ENCODE measurements around the gene TAS1R3.
A peak's percentile ranks its signal among the peaks of the same experiment; 100 is the strongest.
"Not testable (repeated sequence)": the region's sequence is repeated elsewhere in the genome, so short reads cannot be mapped to it uniquely, and the experiment has no call there.

The TAS1R3 gene

GRCh38 chr1:1310109-1310385 lies 21.0 kb upstream of the TAS1R3 start:
- H3K27ac Mint-ChIP-seq: no peak overlapping the region
- ATAC-seq (ENCODE audit: low read depth): no peak
- peak overlapping the region; percentile 83 for H3K4me3 Mint-ChIP-seq
- peaks cover 17% of the 10 kb centered on the region for H3K4me1 Mint-ChIP-seq
- peaks cover 5% of the 10 kb centered on the region for H3K36me3 Mint-ChIP-seq
- no peak for DNase-seq (ENCODE audit: low spot score in 2 of 2)
- H3K27me3 Mint-ChIP-seq: no peaks in the 10 kb centered on the region
- H3K9me3 Mint-ChIP-seq: no peaks in the 10 kb centered on the region

GRCh38 chr1:1310476-1311053 lies 20.5 kb upstream of the TAS1R3 start:
- peaks cover 5% of the 10 kb centered on the region for H3K36me3 Mint-ChIP-seq
- no peaks in the 10 kb centered on the region for H3K27me3 Mint-ChIP-seq
- H3K4me1 Mint-ChIP-seq: peaks cover 15% of the 10 kb centered on the region
- no peak overlapping the region for H3K27ac Mint-ChIP-seq
- no peaks in the 10 kb centered on the region for H3K9me3 Mint-ChIP-seq
- ATAC-seq (ENCODE audit: low read depth) (no peak), DNase-seq (ENCODE audit: low spot score in 2 of 2) (no peak)
- peak overlapping the region; percentile 47 for H3K4me3 Mint-ChIP-seq

- Mint-ChIP-seq H3K9me3 (no peaks in the 10 kb centered on the region), H3K4me3 (no peak overlapping the region), H3K27me3 (no peaks in the 10 kb centered on the region), H3K36me3 (peaks cover 5% of the 10 kb centered on the region), H3K27ac (no peak overlapping the region), H3K4me1 (peaks cover 8% of the 10 kb centered on the region)
- no peak for DNase-seq (ENCODE audit: low spot score in 2 of 2)
- no peak for ATAC-seq (ENCODE audit: low read depth)
Measured at GRCh38 chr1:1311107-1312104, 19.7 kb upstream of the TAS1R3 start.

- no peak overlapping the region for H3K4me3 Mint-ChIP-seq
- DNase-seq (ENCODE audit: low spot score in 2 of 2) (no peak), ATAC-seq (ENCODE audit: low read depth) (no peak)
- H3K27ac Mint-ChIP-seq: no peak overlapping the region
- no peaks in the 10 kb centered on the region for H3K9me3 Mint-ChIP-seq
- no peaks in the 10 kb centered on the region for H3K27me3 Mint-ChIP-seq
- peaks cover 7% of the 10 kb centered on the region for H3K36me3 Mint-ChIP-seq
- H3K4me1 Mint-ChIP-seq: no peaks in the 10 kb centered on the region
Measured at GRCh38 chr1:1312450-1313314, 18.4 kb upstream of the TAS1R3 start.

GRCh38 chr1:1313500-1314236 lies 17.4 kb upstream of the TAS1R3 start:
- Mint-ChIP-seq H3K36me3 (peaks cover 7% of the 10 kb centered on the region), H3K9me3 (no peaks in the 10 kb centered on the region), H3K4me3 (no peak overlapping the region), H3K27ac (no peak overlapping the region), H3K4me1 (no peaks in the 10 kb centered on the region), H3K27me3 (no peaks in the 10 kb centered on the region)
- no peak for DNase-seq (ENCODE audit: low spot score in 2 of 2)
- no peak for ATAC-seq (ENCODE audit: low read depth)

DNA sequence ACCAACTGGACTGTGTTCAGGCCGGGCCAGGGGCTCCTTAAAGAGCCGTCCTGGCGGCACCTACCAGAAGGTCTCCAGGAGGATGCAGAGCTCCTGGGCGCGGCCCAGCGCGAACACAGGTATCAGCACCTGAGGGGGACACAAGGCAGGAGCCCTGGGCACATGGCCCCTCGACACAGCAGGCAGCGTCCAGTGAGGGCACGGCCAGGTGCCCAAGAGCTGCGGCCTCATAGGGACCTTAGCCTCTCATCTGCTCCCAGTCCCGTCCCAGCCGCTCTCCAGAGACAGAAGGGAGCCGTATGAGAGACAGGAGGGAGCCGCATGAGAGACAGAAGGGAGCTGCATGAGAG lies 16.9 kb upstream of the TAS1R3 start:
- Mint-ChIP-seq H3K9me3 (no peaks in the 10 kb centered on the region), H3K4me3 (no peak overlapping the region), H3K36me3 (peaks cover 7% of the 10 kb centered on the region), H3K27ac (no peak overlapping the region), H3K27me3 (no peaks in the 10 kb centered on the region), H3K4me1 (no peaks in the 10 kb centered on the region)
- DNase-seq (ENCODE audit: low spot score in 2 of 2) (no peak), ATAC-seq (ENCODE audit: low read depth) (no peak)

- Mint-ChIP-seq H3K36me3 (peaks cover 9% of the 10 kb centered on the region), H3K9me3 (no peaks in the 10 kb centered on the region), H3K4me1 (no peaks in the 10 kb centered on the region), H3K27me3 (no peaks in the 10 kb centered on the region), H3K27ac (no peak overlapping the region), H3K4me3 (no peak overlapping the region)
- DNase-seq (ENCODE audit: low spot score in 2 of 2) (no peak), ATAC-seq (ENCODE audit: low read depth) (no peak)
Measured at GRCh38 chr1:1314678-1315335, 16.3 kb upstream of the TAS1R3 start.

DNA sequence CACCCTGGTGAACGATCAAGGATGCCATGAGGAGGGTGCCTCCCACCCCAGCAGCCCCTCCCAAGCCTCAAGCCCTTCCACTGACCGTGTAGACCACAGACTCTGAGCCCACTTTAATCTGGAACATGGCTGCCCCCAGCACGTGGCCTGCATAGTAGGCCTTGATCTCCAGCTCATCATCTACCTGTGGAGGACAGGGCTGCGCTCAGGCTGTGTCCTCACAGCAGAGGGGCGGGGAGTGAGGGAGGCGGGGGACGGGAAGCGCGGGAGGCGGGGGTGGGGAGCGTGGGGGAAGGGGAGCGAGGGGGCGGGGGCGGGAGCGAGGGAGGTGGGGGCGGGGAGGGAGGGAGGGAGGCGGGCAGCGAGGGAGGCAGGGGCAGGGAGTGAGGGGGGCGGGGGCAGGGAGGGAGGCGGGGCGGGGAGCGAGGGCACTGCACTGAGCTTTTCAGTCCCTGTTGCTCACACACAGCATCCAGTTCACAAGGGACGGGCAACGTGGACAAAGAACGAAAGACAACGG lies 15.6 kb upstream of the TAS1R3 start:
- Mint-ChIP-seq H3K27ac (no peak overlapping the region), H3K4me3 (no peak overlapping the region), H3K27me3 (no peaks in the 10 kb centered on the region), H3K36me3 (peaks cover 9% of the 10 kb centered on the region), H3K9me3 (no peaks in the 10 kb centered on the region), H3K4me1 (no peaks in the 10 kb centered on the region)
- no peak for ATAC-seq (ENCODE audit: low read depth)
- DNase-seq (ENCODE audit: low spot score in 2 of 2): no peak

GRCh38 chr1:1316199-1316598 lies 14.9 kb upstream of the TAS1R3 start:
- H3K9me3 Mint-ChIP-seq; H3K4me1 Mint-ChIP-seq; H3K27ac Mint-ChIP-seq; H3K36me3 Mint-ChIP-seq; DNase-seq (ENCODE audit: low spot score in 2 of 2); ATAC-seq (ENCODE audit: low read depth); H3K4me3 Mint-ChIP-seq; H3K27me3 Mint-ChIP-seq: not testable (repeated sequence)

- Mint-ChIP-seq H3K9me3 (no peaks in the 10 kb centered on the region), H3K4me3 (no peak overlapping the region), H3K27me3 (no peaks in the 10 kb centered on the region), H3K4me1 (peaks cover 4% of the 10 kb centered on the region), H3K27ac (no peak overlapping the region), H3K36me3 (peaks cover 12% of the 10 kb centered on the region)
- ATAC-seq (ENCODE audit: low read depth) (no peak), DNase-seq (ENCODE audit: low spot score in 2 of 2) (no peak)
Measured at GRCh38 chr1:1317420-1317819, 13.7 kb upstream of the TAS1R3 start.

- H3K27ac Mint-ChIP-seq: no peak overlapping the region
- no peaks in the 10 kb centered on the region for H3K9me3 Mint-ChIP-seq
- H3K27me3 Mint-ChIP-seq: no peaks in the 10 kb centered on the region
- DNase-seq (ENCODE audit: low spot score in 2 of 2) (no peak), ATAC-seq (ENCODE audit: low read depth) (no peak)
- peaks cover 5% of the 10 kb centered on the region for H3K4me1 Mint-ChIP-seq
- peaks cover 12% of the 10 kb centered on the region for H3K36me3 Mint-ChIP-seq
- no peak overlapping the region for H3K4me3 Mint-ChIP-seq
Measured at GRCh38 chr1:1318131-1318652, 12.9 kb upstream of the TAS1R3 start.

DNA sequence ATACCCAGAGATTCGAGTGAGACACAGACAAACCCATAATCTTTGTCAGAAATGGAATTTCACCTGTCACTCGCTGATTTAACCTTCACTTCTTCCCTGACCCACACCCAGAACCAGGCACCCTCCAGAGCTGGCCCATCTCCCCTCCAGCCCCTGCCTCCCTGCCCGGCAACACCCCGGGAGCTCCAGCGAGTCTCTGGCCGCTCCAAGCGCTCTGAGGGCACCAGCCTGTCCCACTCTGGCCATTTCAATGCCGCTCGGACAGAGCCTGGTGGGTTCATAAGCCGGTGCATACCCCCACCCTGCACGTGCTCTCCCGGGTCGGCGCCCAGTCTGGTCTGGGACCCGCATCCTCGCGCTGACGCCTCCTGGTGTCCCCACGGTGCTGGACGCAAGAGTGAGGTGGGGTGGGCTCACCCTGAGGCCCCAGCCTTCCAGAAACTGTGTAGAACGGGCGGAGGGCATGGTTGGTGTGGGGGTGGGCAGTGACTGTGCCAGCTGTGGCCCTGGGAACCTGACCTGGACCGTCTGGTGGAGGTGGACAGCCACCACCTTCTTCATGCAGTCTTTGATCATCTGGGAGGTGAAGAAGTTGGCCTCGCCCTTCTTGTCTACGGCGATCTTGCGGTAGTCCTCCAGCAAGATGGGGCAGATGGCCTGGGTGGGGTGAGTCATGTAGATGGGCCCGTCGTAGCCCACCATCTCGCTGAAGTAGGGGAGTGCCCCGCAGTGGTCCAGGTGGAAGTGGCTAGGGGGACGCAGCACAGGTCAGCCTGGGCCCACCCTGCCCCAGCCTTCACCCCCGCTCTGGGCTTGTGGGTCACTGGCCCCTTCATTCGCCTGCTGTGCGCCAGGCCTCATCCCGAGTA lies 12.1 kb upstream of the TAS1R3 start:
- Mint-ChIP-seq H3K36me3 (peaks cover 10% of the 10 kb centered on the region), H3K27me3 (no peaks in the 10 kb centered on the region), H3K4me1 (peaks cover 10% of the 10 kb centered on the region), H3K9me3 (no peaks in the 10 kb centered on the region), H3K4me3 (no peak overlapping the region), H3K27ac (no peak overlapping the region)
- no peak for DNase-seq (ENCODE audit: low spot score in 2 of 2)
- ATAC-seq (ENCODE audit: low read depth): no peak

All from memory B cell (primary cell).